Erythroblast (primary cell): Measurements from ENCODE around the gene PRKAR2B.
"Not testable (repeated sequence)": the region's sequence is repeated elsewhere in the genome, so short reads cannot be mapped to it uniquely, and the experiment has no call there.

ENCODE experiments used
- DNase-seq, 2 experiments: peaks; one replicate each; lab custom pipeline; 2025; lab: John Stamatoyannopoulos, UW
- GATA1 ChIP-seq: IDR thresholded peaks from 2 replicates; pipeline ENCODE4 v1.6.1; 2011; ENCODE audit warnings: low read depth, mild to moderate bottlenecking, control low read depth, low read length, moderate library complexity
- POLR2A ChIP-seq: IDR thresholded peaks from 2 replicates; pipeline ENCODE4 v1.6.1; 2011; ENCODE audit warnings: mild to moderate bottlenecking, low read length

The PRKAR2B gene

DNA sequence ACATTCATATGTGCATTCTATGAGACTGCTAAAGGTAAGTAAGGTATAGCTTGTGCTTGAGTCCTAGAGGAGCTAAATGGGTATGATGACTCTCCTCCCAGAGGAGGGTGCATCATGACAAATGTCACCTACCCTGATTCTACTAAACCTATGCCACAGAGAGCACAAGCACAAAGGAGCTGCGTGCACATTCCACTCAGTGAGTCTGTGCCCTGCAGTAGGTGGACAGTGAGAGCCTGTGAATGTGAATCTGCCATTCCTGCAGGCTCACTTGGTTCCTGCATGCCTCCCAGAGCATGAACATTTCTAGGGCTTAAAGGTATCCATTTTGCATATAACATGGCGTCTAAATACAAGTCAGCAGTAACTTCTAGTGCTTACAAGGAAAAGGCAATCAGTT, 46.8 kb downstream of the PRKAR2B start:
- DNase-seq, result no peak
- no peak for TF ChIP-seq GATA1
- TF ChIP-seq POLR2A, result no peak

DNA sequence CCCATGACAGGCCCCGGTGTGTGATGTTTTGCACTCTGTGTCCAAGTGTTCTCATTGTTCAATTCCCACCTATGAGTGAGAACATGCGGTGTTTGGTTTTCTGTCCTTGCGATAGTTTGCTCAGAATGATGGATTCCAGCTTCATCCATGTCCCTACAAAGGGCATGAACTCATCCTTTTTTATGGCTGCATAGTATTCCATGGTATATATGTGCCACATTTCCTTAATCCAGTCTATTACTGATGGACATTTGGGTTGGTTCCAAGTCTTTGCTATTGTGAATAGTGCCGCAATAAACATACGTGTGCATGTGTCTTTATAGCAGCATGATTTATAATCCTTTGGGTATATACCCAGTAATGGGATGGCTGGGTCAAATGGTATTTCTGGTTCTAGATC, 49.2 kb downstream of the PRKAR2B start:
- not testable (repeated sequence) for DNase-seq

DNA sequence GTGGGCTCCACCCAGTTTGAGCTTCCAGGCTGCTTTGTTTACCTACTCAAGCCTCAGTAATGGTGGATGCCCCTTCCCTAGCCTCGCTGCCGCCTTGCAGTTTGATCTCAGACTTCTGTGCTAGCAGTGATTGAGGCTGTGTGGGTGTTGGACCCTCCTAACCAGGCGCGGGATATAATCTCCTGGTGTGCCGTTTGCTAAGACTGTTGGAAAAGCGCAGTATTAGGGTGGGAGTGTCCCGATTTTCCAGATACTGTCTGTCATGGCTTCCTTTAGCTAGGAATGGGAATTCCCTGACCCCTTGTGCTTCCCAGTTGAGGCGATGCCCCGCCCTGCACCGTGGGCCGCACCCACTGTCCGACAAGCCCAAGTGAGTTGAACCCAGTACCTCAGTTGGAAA, 54.6 kb downstream of the PRKAR2B start:
- DNase-seq, result peak in 1 of 2 experiments; percentile 24

DNA sequence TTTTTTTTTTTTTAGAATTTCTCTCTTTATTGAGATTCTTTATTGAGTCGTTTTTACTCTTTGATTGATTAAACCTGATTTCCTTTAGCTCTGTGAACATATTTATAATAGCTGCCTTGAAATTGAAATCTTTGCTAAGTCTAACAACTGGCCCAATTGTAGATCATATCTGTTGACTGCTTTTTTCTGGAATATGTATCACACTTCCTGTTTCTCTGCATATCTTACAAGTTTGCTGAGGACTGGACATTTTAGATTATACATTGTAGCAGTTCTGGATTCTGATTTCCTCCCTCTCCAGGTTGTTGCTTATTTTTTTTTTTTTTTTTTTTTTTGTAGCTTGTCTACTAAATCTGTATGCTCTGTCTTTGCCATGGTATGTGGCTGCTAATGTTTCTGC, 56.3 kb downstream of the PRKAR2B start:
- DNase-seq, result no peak
- TF ChIP-seq GATA1, result no peak
- no peak for TF ChIP-seq POLR2A

DNA sequence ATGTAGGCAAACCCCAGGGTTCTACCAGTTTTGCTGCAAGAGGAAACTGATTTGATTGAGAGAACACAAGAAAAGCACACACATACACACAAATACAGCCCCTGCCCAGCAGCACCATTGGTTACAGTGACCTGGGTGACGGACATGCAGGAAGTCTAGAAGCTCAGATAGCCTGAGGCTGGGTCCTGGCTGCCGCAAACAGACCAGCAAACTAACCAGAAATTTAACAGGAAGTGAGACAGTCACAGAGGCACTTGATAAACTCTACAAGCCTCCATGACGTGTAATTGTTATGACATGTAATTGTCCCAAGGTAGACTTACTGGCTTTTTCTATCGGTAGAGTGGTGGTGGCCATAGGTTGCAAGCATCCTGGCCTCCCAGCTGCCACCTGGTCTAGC, 58.9 kb downstream of the PRKAR2B start:
- peak in 1 of 2 experiments; percentile 23 for DNase-seq
- TF ChIP-seq GATA1 (no peak), POLR2A (no peak)

DNA sequence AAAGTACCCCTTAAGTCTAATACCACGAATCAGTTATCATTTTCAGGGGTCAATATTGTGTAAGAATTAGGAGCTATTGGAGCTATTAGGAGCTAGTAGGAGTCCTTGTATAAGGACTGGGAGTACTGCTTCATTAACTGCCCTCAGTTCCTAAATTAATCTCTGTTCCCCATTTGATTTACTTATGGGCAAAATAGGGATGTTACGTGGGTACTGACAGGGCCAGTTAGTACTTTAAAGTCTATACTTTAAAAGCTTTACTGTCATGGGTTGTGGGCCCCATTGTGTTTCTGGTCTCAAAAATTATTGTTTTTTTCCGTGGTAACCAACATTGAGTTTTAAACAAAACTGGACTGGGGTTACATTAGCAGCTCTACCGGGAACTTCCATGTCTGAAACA, 60.3 kb downstream of the PRKAR2B start:
- TF ChIP-seq GATA1, result no peak
- TF ChIP-seq POLR2A, result no peak
- DNase-seq, result no peak

DNA sequence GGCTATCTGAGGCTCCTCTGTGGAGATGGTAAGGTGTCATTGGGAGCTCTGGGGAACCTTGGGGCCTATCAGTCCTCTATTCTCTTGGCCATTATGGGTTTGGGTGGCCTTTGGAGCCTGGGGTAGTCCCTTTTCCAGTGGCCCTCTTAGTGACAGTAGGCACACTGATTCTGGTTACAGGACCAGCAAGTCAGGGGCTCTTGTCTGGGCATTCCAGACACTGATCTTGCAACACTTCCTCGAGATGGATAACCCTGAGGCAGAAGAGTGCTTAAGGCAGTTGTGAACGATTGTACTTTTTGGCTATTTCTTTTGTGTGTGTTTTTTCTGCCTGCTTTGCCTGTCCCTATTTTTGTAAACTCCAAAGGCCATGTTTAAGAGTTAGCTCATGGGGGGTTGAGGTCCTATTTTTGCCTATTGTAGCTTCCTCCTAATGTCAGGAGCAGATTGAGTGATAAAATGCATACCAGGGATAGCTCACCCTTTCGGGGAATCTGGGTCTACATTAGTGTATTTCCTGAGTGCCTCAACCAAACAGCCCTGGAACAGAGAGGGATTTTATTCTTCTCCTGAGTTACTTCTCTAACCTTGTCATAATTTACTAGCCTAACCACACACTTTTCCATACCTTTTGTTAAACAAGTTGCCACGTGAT, 61.2 kb downstream of the PRKAR2B start:
- no peak for DNase-seq
- TF ChIP-seq GATA1 (no peak), POLR2A (no peak)

DNA sequence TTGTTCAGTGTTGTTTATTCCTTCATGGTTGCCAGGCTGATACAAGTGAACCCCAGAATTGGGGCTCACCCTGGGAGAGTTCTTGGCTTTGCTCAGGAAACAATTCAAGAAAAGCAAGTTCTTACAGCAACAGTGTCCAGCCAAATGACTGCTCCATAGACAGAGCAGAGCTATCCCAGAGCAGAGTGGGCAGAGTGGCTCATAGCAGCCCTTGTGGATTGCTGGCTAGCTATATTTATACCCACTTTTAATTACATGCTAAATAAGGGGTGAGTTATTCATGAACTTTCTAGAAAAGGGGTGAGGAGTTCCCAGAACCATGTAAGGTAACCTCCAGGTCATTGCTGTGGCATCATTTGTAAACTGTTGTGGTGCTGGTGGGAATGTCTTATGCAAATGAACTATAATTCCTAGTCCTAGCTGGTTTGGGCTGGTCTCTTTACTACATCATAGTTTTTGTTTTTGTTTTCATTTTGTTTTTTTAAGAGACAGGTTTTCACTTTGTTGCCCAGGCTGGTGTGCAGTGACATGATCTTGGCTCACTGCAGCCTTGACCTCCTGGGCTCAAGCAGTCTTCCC, 64.4 kb downstream of the PRKAR2B start:
- TF ChIP-seq GATA1 (no peak), POLR2A (no peak)
- DNase-seq, result peak; percentile 25 to 36

DNA sequence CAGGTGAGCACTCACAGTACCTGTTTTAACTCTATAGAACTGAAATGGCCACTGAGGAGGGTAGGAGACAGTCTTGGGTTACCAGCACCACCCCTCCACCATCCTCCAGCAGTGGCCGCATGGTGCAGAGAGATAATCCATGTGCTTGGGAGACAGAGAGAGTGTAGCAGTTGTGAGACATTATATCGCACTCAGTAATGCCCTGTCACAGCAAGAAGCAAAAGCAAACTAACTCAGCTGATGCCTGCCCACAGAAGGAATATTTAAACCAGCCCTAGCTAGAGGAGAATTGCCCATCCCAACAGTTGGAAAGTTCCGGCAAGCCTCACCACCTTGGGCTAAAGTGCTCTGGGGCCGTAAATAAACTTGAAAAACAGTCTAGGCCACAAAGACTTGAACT, 65.5 kb downstream of the PRKAR2B start:
- peak; percentile 87 to 92 for DNase-seq
- TF ChIP-seq GATA1, result no peak

DNA sequence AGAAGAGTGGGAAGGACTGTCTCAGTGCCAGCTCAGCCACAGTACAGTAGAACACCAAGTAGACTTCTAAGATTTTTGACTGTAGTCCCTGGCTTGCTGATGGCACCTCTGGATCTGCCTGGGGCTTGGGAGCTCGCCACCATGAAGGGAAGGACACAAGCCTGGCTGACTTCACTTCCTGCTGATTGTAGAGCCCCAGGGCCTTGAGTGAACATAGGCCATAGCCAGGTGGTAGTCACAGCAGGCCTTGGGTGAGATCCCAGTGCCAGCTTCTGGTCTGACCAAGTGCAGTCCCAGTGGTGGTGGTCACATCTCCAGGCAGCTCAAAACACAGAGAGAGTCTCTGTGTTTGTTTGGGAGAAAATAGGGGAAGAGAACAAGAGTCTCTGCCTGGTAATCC, 66.7 kb downstream of the PRKAR2B start:
- peak in 1 of 2 experiments; percentile 25 for DNase-seq
- no peak for TF ChIP-seq POLR2A
- no peak for TF ChIP-seq GATA1

DNA sequence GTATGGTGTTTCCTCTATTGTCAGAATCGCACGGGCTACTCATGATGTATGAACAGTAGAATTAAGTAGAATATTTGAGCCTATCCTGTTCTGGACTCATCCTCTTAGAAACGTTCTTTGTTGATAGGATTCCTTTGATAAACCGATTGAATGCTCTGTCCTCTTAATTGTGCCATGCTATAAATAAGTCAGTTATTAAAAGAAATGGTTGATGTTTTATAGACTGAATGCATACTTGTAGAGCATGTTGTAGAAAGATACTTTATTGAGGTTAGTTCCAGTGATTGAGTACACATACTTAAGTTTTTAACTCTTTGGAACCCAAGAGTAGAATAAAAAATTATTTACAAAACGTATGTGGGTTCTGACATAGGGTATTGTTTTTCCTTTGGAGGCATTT, 69.4 kb downstream of the PRKAR2B start:
- no peak for DNase-seq
- TF ChIP-seq POLR2A (no peak), GATA1 (no peak)

DNA sequence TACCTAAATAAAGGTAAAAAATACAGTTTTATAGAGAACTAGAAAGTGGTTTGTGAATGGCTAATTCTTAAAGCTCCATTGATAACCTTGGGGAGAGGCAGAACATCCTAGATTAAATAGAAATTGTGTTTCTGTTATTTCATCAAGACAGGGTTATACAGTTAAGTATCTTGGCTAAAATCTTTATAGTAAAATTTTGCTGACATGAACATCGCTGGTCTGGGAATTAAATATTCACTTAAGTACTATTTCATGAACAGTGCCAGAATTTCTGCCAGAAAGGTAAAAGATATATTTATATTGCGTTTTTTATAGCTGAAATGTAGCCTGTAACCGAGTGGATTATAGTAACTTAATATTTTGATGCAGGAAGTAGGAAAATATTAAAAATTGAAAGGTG, 70.6 kb downstream of the PRKAR2B start:
- no peak for TF ChIP-seq POLR2A
- TF ChIP-seq GATA1, result no peak

DNA sequence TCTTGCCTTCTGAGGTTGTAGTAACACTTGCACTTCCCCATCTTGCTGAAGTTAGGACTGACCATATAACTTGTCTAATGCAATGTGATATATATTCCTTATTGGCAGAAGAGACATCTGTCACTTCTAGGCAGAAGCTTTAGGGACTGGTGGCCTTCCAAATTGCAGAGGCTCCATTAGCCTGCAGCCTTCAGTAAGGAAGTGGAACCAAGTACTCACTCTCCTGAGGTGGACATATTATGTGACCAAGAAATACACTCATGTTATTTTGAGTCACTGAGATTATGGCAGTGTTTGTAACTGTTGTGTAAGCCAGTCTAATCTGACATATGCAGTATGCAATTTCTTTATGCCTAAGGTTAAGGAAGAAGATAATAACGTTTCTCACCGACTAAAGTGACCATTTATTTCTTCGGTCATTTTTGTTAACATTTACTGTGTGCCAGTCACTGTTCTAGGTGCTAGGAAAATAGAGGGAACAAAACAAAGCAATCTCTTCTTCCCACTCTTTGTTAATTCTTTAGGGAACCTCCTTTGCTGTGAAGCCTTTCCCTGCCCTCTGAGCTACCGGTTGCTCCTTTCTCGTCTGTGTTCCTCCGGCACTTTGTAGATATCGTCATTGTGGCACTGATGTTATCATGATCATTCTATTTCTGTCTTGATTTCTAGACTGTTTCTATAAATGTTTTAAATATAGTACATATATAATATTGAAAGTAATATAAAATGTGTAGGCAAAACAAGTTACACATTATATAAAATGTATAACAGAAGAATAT, 71.4 kb downstream of the PRKAR2B start:
- TF ChIP-seq GATA1 (no peak), POLR2A (no peak)
- DNase-seq, result peak; percentile 70 to 73

More for the DNA sequence above, 70.6 kb downstream of the PRKAR2B start:
- no peak for DNase-seq

DNA sequence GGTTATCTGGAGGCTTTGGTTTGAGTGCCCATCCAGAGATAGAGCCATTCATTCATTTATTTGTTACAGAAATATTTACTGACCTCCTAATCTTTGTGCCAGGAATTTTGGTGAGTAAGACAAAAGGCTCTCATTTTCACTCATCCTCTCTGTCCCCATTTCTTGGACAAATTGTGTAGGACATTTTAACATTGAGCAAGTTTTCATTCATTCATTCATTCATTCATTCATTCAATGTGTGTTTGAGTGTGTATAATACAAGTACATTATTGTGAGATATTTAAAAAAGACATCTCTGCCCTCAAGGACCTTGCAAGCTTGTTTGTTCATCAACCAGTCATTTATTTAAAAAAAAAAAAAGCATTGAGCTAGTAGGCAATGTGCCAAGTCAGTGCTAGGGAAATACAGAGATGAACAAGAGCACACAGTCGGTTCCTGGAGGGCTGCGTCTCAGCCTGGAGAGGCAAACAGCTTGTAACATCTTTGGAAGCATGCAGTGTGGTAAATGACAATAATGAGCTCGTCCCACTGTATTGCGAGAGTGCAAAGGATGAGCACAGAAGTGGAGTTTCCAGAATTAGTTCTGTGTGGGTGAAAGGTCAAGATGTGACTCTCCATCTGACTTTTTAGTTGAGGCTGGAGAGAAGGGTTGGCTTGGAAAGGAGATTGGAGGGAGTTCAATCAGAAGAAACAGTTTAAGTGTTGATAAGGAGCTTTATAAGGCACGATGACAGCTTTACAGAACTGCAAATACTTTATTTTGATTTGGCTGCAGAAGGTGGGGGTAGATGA, 73.8 kb downstream of the PRKAR2B start:
- no peak for TF ChIP-seq POLR2A
- no peak for TF ChIP-seq GATA1
- peak in 1 of 2 experiments; percentile 32 for DNase-seq
